ENCODE data around the gene TNFAIP1. TPM values are rescaled to one million over a fixed set of nuclear protein-coding genes. Genes with fewer than 3 reads are reported as not detected.

Gene TNFAIP1
- total RNA-seq, 1 experiment from 2014 or later, result 21.3 TPM

DNA sequence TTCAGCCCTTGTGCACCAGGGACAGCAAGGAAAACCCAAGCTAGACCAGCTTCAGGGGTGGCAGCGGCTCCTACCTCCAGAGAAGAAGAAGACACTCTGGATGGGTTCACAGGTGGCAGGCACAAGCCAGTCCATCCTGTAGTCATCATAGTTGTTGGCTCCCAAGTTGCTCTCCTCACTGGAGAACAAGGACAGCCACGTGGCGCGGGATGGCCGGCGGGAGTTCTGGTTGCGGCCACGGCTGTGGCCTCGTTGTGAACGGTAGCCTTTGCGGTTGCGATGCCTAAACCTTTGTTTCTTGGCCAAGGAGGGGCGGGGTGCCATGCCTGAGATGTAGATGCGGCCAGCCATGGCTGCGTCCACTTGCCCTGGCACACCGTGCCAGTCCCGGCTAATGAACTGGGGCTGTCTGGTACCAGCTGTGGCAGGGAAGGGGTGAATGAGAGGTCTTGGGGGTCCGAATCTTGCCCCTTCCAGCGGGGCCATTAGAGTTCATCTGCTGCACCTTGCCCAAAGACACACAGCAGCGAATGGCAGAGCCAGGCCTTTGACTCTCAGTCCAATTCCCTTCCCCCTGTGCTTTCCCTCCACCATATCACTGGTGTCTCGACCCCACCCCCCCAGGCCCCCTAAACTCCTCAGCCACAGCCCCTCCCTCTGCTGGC lies 32.2 kb downstream of the TNFAIP1 start:
- ChIA-PET POLR2A (interaction anchor here (1.3 kb wide), 1 partner anchor 10 kb away, joined by 12 read pairs; the partner anchor contains the start of gene POLDIP2), CTCF (interaction anchor here (1.1 to 2.5 kb wide), 3 partner anchors 10 to 132 kb away, joined by 3 to 16 read pairs (median 9); partner anchors contain the start of gene POLDIP2)
- TF ChIP-seq TEAD4 (CRISPR knock-in tag; IDR thresholded peaks at IDR 0.05) (no peak), ZNF219 (CRISPR knock-in tag; IDR thresholded peaks at IDR 0.05; ENCODE audit: borderline replicate concordance) (no peak)
- Mint-ChIP-seq H3K9me3 (no peaks in the 10 kb centered on the region), H3K27ac (no peak overlapping the region), H3K36me3 (no peaks in the 10 kb centered on the region), H3K4me1 (peaks cover 16% of the 10 kb centered on the region), H3K4me3 (no peak overlapping the region), H3K27me3 (ENCODE audit: low read depth) (peaks cover 14% of the 10 kb centered on the region)
- ATAC-seq (no peak), DNase-seq (ENCODE audit: low spot score) (no peak)

DNA sequence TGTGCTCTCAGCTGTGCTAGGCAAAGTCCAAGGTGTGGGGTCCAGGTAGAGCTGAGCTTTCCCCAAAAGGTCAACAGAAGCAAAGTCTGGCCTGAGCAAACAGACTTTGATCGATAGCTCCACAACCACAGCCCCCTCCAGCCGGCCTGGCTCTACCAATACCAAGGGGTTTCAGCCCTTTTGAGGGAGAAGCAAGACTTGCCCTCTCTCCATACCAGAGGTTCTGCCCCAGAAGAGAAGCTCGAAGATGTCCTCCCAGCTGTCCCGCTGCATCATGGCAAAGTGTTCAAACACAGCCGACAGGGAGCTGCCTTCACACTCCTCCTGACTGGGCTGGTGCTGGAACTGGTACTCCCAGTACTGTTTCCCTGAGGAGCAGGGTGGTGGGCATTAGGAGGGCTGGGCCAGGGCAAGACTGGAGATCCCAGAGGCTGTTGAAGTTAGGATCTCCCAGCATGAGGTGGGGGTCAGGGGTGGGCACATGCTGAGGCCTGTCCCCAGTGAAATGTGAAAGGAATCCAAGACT lies 32.8 kb downstream of the TNFAIP1 start:
- no peak overlapping the region for H3K27ac Mint-ChIP-seq
- ATAC-seq, result no peak
- ChIA-PET CTCF (no interaction called here), POLR2A (no interaction called here)
- no peaks in the 10 kb centered on the region for H3K9me3 Mint-ChIP-seq
- H3K4me1 Mint-ChIP-seq, result peaks cover 19% of the 10 kb centered on the region
- DNase-seq (ENCODE audit: low spot score), result no peak
- no peaks in the 10 kb centered on the region for H3K36me3 Mint-ChIP-seq
- H3K27me3 Mint-ChIP-seq (ENCODE audit: low read depth), result peaks cover 20% of the 10 kb centered on the region
- TF ChIP-seq GABPB1 (CRISPR knock-in tag; IDR thresholded peaks at IDR 0.05), result peak; percentile 61; the same call in 1 of the 2 replicates
- TF ChIP-seq HMGA2 (CRISPR knock-in tag; IDR thresholded peaks at IDR 0.05), result no peak
- H3K4me3 Mint-ChIP-seq, result no peak overlapping the region

DNA sequence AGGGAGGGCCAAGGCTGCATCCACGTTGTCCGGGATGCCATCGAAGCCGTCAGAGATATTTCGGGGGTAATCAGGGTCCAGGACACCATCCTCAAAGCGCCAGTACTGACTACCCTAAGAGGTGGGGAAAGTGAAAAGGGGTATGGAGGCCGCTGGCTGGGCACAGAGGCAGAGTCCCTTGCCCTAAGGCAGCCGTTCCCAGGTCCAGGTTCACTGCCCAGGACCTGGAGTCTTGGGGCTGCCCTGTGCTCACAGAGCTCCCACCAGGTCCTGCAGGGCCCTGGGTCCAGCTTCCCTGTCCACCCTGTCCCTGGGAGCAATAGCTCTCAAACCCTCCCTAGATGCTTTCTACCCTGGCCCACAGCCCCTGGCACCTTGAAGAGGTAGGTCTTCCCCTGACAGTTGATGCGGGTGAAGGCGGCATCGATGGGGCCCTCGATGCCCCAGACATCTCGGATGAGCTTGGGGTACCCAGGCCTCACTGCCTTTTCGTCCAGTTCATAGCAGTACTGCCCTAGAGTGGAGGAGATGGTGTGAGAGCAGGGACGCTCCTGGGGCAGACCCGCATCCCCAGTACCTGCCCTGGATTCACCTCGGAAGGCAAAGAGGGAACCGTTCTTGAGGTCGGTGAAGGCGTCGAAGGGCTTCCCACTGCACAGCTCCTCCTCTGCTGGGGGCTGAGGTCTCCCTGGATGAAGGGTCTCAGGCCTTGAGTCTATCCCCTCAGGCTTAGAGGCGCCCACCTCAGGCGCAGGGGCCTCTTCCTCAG lies 33.5 kb downstream of the TNFAIP1 start:
- peaks cover 21% of the 10 kb centered on the region for H3K4me1 Mint-ChIP-seq
- H3K27me3 Mint-ChIP-seq (ENCODE audit: low read depth), result peaks cover 27% of the 10 kb centered on the region
- no peak overlapping the region for H3K27ac Mint-ChIP-seq
- ATAC-seq (no peak), DNase-seq (ENCODE audit: low spot score) (no peak)
- POLR2A ChIA-PET, result no interaction called here
- no peak overlapping the region for H3K4me3 Mint-ChIP-seq
- TF ChIP-seq, protein P1, sequence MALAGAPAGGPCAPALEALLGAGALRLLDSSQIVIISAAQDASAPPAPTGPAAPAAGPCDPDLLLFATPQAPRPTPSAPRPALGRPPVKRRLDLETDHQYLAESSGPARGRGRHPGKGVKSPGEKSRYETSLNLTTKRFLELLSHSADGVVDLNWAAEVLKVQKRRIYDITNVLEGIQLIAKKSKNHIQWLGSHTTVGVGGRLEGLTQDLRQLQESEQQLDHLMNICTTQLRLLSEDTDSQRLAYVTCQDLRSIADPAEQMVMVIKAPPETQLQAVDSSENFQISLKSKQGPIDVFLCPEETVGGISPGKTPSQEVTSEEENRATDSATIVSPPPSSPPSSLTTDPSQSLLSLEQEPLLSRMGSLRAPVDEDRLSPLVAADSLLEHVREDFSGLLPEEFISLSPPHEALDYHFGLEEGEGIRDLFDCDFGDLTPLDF (CRISPR knock-in tag; IDR thresholded peaks at IDR 0.05), result no peak
- TF ChIP-seq ZBTB21 (CRISPR knock-in tag; IDR thresholded peaks at IDR 0.05; ENCODE audit: borderline replicate concordance) (no peak), TEAD1 (CRISPR knock-in tag; IDR thresholded peaks at IDR 0.05) (no peak), PREB (CRISPR knock-in tag; IDR thresholded peaks at IDR 0.05; ENCODE audit: borderline replicate concordance) (no peak), ZNF121 (CRISPR knock-in tag; IDR thresholded peaks at IDR 0.05) (no peak), E2F4 (CRISPR knock-in tag; IDR thresholded peaks at IDR 0.05; ENCODE audit: borderline replicate concordance, low read depth) (no peak)
- TF ChIP-seq, protein P2, sequence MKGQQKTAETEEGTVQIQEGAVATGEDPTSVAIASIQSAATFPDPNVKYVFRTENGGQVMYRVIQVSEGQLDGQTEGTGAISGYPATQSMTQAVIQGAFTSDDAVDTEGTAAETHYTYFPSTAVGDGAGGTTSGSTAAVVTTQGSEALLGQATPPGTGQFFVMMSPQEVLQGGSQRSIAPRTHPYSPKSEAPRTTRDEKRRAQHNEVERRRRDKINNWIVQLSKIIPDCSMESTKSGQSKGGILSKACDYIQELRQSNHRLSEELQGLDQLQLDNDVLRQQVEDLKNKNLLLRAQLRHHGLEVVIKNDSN (CRISPR knock-in tag; IDR thresholded peaks at IDR 0.05), result no peak
- no peaks in the 10 kb centered on the region for H3K9me3 Mint-ChIP-seq
- H3K36me3 Mint-ChIP-seq, result no peaks in the 10 kb centered on the region
- CTCF ChIA-PET, result interaction anchor here (1.2 to 2.3 kb wide), 2 partner anchors 33 to 48 kb away, joined by 4 to 19 read pairs; no protein-coding TSS in a partner anchor

GRCh38 chr17:28369684-28370034 lies 34.1 kb downstream of the TNFAIP1 start:
- Mint-ChIP-seq H3K27me3 (ENCODE audit: low read depth) (peaks cover 33% of the 10 kb centered on the region), H3K9me3 (no peaks in the 10 kb centered on the region), H3K4me3 (no peak overlapping the region), H3K4me1 (peaks cover 21% of the 10 kb centered on the region), H3K27ac (no peak overlapping the region), H3K36me3 (no peaks in the 10 kb centered on the region)
- DNase-seq (ENCODE audit: low spot score) (no peak), ATAC-seq (no peak)
- CTCF ChIA-PET, result interaction anchor here (0.6 to 2.4 kb wide), 7 partner anchors 11 to 51 kb away, joined by 3 to 19 read pairs (median 6); partner anchors contain the start of genes IFT20, POLDIP2, SLC46A1 and TNFAIP1
- POLR2A ChIA-PET, result interaction anchor here (0.6 kb wide), 1 partner anchor 10 kb away, joined by 7 read pairs; no protein-coding TSS in a partner anchor
- no peak for TF ChIP-seq CBFB (CRISPR knock-in tag; IDR thresholded peaks at IDR 0.05; ENCODE audit: low read depth)
- TF ChIP-seq SMAD4 (CRISPR knock-in tag; IDR thresholded peaks at IDR 0.05), result no peak
- no peak for TF ChIP-seq MXD4 (CRISPR knock-in tag; IDR thresholded peaks at IDR 0.05; ENCODE audit: borderline replicate concordance)
- TF ChIP-seq, protein P2 (CRISPR knock-in tag; IDR thresholded peaks at IDR 0.05), result no peak
- TF ChIP-seq, protein P3, sequence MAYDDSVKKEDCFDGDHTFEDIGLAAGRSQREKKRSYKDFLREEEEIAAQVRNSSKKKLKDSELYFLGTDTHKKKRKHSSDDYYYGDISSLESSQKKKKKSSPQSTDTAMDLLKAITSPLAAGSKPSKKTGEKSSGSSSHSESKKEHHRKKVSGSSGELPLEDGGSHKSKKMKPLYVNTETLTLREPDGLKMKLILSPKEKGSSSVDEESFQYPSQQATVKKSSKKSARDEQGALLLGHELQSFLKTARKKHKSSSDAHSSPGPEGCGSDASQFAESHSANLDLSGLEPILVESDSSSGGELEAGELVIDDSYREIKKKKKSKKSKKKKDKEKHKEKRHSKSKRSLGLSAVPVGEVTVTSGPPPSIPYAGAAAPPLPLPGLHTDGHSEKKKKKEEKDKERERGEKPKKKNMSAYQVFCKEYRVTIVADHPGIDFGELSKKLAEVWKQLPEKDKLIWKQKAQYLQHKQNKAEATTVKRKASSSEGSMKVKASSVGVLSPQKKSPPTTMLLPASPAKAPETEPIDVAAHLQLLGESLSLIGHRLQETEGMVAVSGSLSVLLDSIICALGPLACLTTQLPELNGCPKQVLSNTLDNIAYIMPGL (CRISPR knock-in tag; IDR thresholded peaks at IDR 0.05), result no peak
- TF ChIP-seq, protein P4, sequence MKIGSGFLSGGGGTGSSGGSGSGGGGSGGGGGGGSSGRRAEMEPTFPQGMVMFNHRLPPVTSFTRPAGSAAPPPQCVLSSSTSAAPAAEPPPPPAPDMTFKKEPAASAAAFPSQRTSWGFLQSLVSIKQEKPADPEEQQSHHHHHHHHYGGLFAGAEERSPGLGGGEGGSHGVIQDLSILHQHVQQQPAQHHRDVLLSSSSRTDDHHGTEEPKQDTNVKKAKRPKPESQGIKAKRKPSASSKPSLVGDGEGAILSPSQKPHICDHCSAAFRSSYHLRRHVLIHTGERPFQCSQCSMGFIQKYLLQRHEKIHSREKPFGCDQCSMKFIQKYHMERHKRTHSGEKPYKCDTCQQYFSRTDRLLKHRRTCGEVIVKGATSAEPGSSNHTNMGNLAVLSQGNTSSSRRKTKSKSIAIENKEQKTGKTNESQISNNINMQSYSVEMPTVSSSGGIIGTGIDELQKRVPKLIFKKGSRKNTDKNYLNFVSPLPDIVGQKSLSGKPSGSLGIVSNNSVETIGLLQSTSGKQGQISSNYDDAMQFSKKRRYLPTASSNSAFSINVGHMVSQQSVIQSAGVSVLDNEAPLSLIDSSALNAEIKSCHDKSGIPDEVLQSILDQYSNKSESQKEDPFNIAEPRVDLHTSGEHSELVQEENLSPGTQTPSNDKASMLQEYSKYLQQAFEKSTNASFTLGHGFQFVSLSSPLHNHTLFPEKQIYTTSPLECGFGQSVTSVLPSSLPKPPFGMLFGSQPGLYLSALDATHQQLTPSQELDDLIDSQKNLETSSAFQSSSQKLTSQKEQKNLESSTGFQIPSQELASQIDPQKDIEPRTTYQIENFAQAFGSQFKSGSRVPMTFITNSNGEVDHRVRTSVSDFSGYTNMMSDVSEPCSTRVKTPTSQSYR (CRISPR knock-in tag; IDR thresholded peaks at IDR 0.05), result no peak

All from WTC11 (cell line).